MM.1S (cell line): ENCODE data around the gene TMEM117.
A peak's percentile ranks its signal among the peaks of the same experiment; 100 is the strongest.

ENCODE experiments used
- EZH2 ChIP-seq: fragments of 300-600 bp; sonication (generic); optimal IDR thresholded peaks from 2 replicates; pipeline ENCODE3; 2017; ENCODE audit warnings: low read depth, mild to moderate bottlenecking, antibody characterized with exemption, low read length, mixed read lengths
- TF ChIP-seq, protein P1 (sequence below): fragments of 300-600 bp; sonication (generic); IDR thresholded peaks from 2 replicates; pipeline ENCODE4 v1.5.1; 2016; ENCODE audit warnings: antibody characterized with exemption, low read length, mixed read lengths

DNA sequence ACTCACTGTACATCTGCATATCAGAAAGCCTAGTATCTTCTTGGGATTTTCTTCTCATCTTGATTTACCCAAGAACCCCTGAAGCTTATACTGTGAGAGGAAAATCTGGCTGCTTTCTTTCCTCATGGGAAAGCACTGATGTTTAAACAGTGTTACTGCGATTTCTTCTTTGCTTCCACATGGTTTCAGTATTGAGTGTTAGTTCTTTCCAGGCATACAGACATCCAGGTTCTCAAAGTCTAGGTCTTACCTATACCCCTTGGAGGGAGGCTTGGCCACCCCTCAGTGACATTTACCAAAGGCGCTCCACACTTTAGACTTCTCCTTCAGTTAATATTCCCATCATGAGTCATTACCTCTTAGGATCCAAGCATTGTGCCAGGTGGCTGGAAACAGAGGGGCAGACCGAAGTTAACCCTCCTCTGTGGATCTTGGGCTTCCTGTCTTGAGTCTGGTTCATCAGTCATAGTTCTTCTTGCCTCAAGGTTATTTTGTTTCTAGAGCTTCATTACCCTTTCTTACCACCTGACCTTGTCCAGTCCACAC is 79.1 kb downstream of the TMEM117 start:
- TF ChIP-seq EZH2, result no peak
- TF ChIP-seq, protein P1, sequence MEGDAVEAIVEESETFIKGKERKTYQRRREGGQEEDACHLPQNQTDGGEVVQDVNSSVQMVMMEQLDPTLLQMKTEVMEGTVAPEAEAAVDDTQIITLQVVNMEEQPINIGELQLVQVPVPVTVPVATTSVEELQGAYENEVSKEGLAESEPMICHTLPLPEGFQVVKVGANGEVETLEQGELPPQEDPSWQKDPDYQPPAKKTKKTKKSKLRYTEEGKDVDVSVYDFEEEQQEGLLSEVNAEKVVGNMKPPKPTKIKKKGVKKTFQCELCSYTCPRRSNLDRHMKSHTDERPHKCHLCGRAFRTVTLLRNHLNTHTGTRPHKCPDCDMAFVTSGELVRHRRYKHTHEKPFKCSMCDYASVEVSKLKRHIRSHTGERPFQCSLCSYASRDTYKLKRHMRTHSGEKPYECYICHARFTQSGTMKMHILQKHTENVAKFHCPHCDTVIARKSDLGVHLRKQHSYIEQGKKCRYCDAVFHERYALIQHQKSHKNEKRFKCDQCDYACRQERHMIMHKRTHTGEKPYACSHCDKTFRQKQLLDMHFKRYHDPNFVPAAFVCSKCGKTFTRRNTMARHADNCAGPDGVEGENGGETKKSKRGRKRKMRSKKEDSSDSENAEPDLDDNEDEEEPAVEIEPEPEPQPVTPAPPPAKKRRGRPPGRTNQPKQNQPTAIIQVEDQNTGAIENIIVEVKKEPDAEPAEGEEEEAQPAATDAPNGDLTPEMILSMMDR, result 0 out of 2 replicates have a peak, but pooled peaks have one; percentile 6
